Mesendoderm (in vitro differentiated cells): ENCODE measurements around the gene MGARP.
"Not testable (repeated sequence)": the region's sequence is repeated elsewhere in the genome, so short reads cannot be mapped to it uniquely, and the experiment has no call there.

ENCODE experiments used
- DNase-seq: peaks from one replicate; pipeline ENCODE4 v3.0.0; 2013
- H2AK5ac ChIP-seq: 2 replicates; pipeline ENCODE4 v1.6.1; 2013; ENCODE audit warnings: low read length, inconsistent platforms
- H2BK120ac ChIP-seq: 2 replicates; pipeline ENCODE4 v1.6.1; 2013; ENCODE audit warnings: low read depth, mild to moderate bottlenecking, low read length, moderate library complexity, mixed read lengths
- H2BK15ac ChIP-seq: replicated peaks from 2 replicates; pipeline ENCODE4 v1.6.1; 2013; ENCODE audit warnings: low read depth, mild to moderate bottlenecking, moderate library complexity
- H2BK5ac ChIP-seq: 2 replicates; pipeline ENCODE4 v1.6.1; 2013; ENCODE audit warnings: low read length, inconsistent platforms
- H3K18ac ChIP-seq: 2 replicates; pipeline ENCODE4 v1.6.1; 2013; ENCODE audit warnings: mild to moderate bottlenecking, low read length, mixed read lengths
- H3K23ac ChIP-seq: one replicate; pipeline ENCODE4 v1.6.1; 2013; ENCODE audit warnings: low read length
- H3K27ac ChIP-seq: 2 replicates; pipeline ENCODE4 v1.5.1; 2013; ENCODE audit warnings: low read depth, mild to moderate bottlenecking, inconsistent platforms, low read length, moderate library complexity
- H3K27me3 ChIP-seq: 2 replicates; pipeline ENCODE4 v1.6.1; 2013; ENCODE audit warnings: low read length, control low read depth, mild to moderate bottlenecking, inconsistent platforms; ENCODE audit not compliant: insufficient read depth, poor library complexity
- H3K36me3 ChIP-seq: 2 replicates; pipeline ENCODE4 v1.6.1; 2013; ENCODE audit warnings: low read length, inconsistent platforms; ENCODE audit not compliant: control insufficient read depth, insufficient read depth
- H3K4ac ChIP-seq: one replicate; pipeline ENCODE4 v1.6.1; 2013; ENCODE audit warnings: low read depth, mild to moderate bottlenecking, low read length, moderate library complexity
- H3K4me1 ChIP-seq: 2 replicates; pipeline ENCODE4 v1.6.1; 2013; ENCODE audit warnings: low read depth, low read length, inconsistent platforms; ENCODE audit not compliant: control insufficient read depth
- H3K4me2 ChIP-seq: 2 replicates; pipeline ENCODE4 v1.6.1; 2013; ENCODE audit warnings: low read length
- H3K4me3 ChIP-seq: 2 replicates; pipeline ENCODE4 v1.5.1; 2013; ENCODE audit warnings: mild to moderate bottlenecking, low read length
- H3K56ac ChIP-seq: one replicate; pipeline ENCODE4 v1.6.1; 2013; ENCODE audit warnings: low read length
- H3K79me1 ChIP-seq: 2 replicates; pipeline ENCODE4 v1.6.1; 2013; ENCODE audit warnings: low read length, inconsistent platforms
- H3K79me2 ChIP-seq: 2 replicates; pipeline ENCODE4 v1.6.1; 2013; ENCODE audit warnings: mild to moderate bottlenecking, low read length; ENCODE audit not compliant: control insufficient read depth, insufficient read depth
- H3K9ac ChIP-seq: 2 replicates; pipeline ENCODE4 v1.6.1; 2013; ENCODE audit warnings: low read length, inconsistent platforms
- H4K5ac ChIP-seq: one replicate; pipeline ENCODE4 v1.6.1; 2013; ENCODE audit warnings: low read length
- H4K8ac ChIP-seq: one replicate; pipeline ENCODE4 v1.6.1; 2013; ENCODE audit warnings: low read depth, mild to moderate bottlenecking, control low read depth, low read length, moderate library complexity
- WGBS: extraction: QIAGEN DNeasy Blood & Tissue Kit; methylation state at CpG from one replicate; pipeline ENCODE4 v1.1.7; 2013; ENCODE audit warnings: low lambda C conversion rate, missing lambda C conversion rate; ENCODE audit not compliant: insufficient coverage; ENCODE audit errors: extremely low coverage; 5-methylcytosine and 5-hydroxymethylcytosine counted together

Gene MGARP

GRCh38 chr4:139319571-139319970 is 39.5 kb upstream of the MGARP start:
- Histone ChIP-seq H2BK120ac (no peak overlapping the region), H3K4me2 (no peak overlapping the region), H3K56ac (no peak overlapping the region), H2BK5ac (no peak overlapping the region), H3K4me1 (peaks cover 3% of the 10 kb centered on the region), H3K23ac (no peak overlapping the region), H3K4me3 (no peak overlapping the region), H3K9ac (no peak overlapping the region), H3K79me1 (peaks cover 1% of the 10 kb centered on the region), H3K27ac (no peak overlapping the region), H3K18ac (no peak overlapping the region), H3K79me2 (peaks cover 79% of the 10 kb centered on the region), H3K27me3 (no peaks in the 10 kb centered on the region), H2AK5ac (no peak overlapping the region), H2BK15ac (no peak overlapping the region), H3K36me3 (no peaks in the 10 kb centered on the region), H4K8ac (no peak overlapping the region), H4K5ac (no peak overlapping the region), H3K4ac (no peak overlapping the region)
- WGBS = no CpG with 5 or more reads among the region's 1 CpG
- no peak for DNase-seq

DNA sequence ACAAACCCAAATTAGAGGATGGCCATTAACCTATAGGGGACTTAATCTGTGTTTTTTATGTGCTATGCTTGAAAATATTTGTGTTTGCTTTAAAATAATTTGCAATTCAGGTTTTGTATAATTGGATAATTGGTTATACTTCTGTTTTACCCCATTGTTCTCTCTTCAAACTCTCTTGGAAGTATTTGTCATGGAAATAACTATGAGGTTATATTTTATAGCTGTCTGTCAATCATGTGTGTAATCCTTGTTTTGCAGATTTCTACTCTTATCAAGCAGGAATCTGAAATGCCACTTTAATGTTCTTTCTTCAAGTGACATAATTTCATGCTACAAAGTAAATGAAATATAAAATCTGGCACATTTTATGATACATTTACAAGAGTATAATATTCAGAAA is 37.6 kb upstream of the MGARP start:
- no peak overlapping the region for H2BK15ac ChIP-seq
- no peak overlapping the region for H3K9ac ChIP-seq
- no peak overlapping the region for H2BK120ac ChIP-seq
- no peak overlapping the region for H3K4me2 ChIP-seq
- H3K4me1 ChIP-seq = peaks cover 3% of the 10 kb centered on the region
- no peak overlapping the region for H4K8ac ChIP-seq
- no peaks in the 10 kb centered on the region for H3K27me3 ChIP-seq
- H3K4ac ChIP-seq = no peak overlapping the region
- DNase-seq = no peak
- H3K18ac ChIP-seq = no peak overlapping the region
- no peak overlapping the region for H2BK5ac ChIP-seq
- H3K79me1 ChIP-seq = peaks cover 1% of the 10 kb centered on the region
- peaks cover 77% of the 10 kb centered on the region for H3K79me2 ChIP-seq
- H2AK5ac ChIP-seq = no peak overlapping the region
- H4K5ac ChIP-seq = no peak overlapping the region
- H3K27ac ChIP-seq = no peak overlapping the region
- no peak overlapping the region for H3K23ac ChIP-seq
- no peak overlapping the region for H3K4me3 ChIP-seq
- H3K56ac ChIP-seq = no peak overlapping the region
- H3K36me3 ChIP-seq = no peaks in the 10 kb centered on the region

DNA sequence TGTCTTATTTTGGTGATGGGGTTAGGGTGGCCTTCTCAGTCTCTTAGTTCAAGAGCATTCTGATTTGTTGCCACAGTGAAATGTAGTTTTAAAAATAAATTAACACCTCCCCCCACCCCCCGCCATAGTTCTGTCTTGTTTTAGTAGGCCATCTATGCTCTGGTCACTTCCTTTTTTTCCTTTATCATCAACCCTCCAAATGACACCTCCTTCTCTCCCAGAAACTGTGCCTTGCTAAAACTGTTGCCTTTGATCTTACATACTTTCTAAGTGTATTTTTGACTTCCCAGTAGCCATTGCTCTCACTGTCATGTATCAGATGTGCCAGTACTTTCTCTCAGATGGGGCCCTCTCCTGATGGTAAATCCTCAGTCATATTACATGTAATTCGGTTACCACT is 36.7 kb upstream of the MGARP start:
- H3K36me3 ChIP-seq = no peaks in the 10 kb centered on the region
- no peak overlapping the region for H3K4ac ChIP-seq
- no peak overlapping the region for H4K8ac ChIP-seq
- DNase-seq = no peak
- no peak overlapping the region for H3K4me2 ChIP-seq
- no peak overlapping the region for H2AK5ac ChIP-seq
- no peak overlapping the region for H3K56ac ChIP-seq
- H3K4me3 ChIP-seq = no peak overlapping the region
- H3K23ac ChIP-seq = no peak overlapping the region
- H3K79me2 ChIP-seq = peaks cover 78% of the 10 kb centered on the region
- H2BK15ac ChIP-seq = no peak overlapping the region
- H2BK5ac ChIP-seq = no peak overlapping the region
- no peak overlapping the region for H3K27ac ChIP-seq
- no peak overlapping the region for H2BK120ac ChIP-seq
- peaks cover 1% of the 10 kb centered on the region for H3K79me1 ChIP-seq
- no peak overlapping the region for H3K18ac ChIP-seq
- peaks cover 3% of the 10 kb centered on the region for H3K4me1 ChIP-seq
- no CpG with 5 or more reads among the region's 2 CpGs for WGBS
- H4K5ac ChIP-seq = no peak overlapping the region
- no peak overlapping the region for H3K9ac ChIP-seq
- no peaks in the 10 kb centered on the region for H3K27me3 ChIP-seq

DNA sequence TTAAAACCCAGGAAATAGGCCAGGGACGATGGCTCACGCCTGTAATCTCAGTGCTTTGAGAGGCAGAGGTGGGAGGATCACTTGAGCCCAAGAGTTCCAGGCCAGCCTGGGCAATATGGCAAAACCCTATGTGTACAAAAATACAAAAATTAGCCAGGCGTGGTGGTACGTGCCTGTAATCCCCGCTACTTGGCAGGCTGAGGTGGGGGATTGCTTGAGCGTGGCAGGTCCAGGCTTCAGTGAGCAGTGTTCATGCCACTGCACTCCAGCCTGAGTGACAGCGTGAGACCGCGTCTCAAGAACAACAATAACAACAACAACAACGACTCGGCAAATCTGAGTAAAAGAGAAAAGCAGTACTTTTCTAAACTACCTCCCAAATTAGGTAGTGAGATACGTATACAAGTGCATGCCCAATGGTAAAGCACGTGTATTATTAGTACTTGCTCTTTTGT is 35.2 kb upstream of the MGARP start:
- peaks cover 3% of the 10 kb centered on the region for H3K4me1 ChIP-seq
- H3K79me1 ChIP-seq = peaks cover 1% of the 10 kb centered on the region
- H4K8ac ChIP-seq = no peak overlapping the region
- no peak overlapping the region for H3K4ac ChIP-seq
- H2BK5ac ChIP-seq = no peak overlapping the region
- H3K23ac ChIP-seq = peak overlapping the region; percentile 72
- no peak overlapping the region for H2AK5ac ChIP-seq
- no peak overlapping the region for H3K9ac ChIP-seq
- H2BK15ac ChIP-seq = no peak overlapping the region
- no peak overlapping the region for H3K27ac ChIP-seq
- WGBS = no CpG with 5 or more reads among the region's 13 CpGs
- no peak overlapping the region for H4K5ac ChIP-seq
- H3K18ac ChIP-seq = peak overlapping the region; percentile 2
- no peak overlapping the region for H3K4me3 ChIP-seq
- no peaks in the 10 kb centered on the region for H3K36me3 ChIP-seq
- H3K79me2 ChIP-seq = peaks cover 78% of the 10 kb centered on the region
- peak overlapping the region; percentile 73 for H3K56ac ChIP-seq
- no peak overlapping the region for H3K4me2 ChIP-seq
- no peaks in the 10 kb centered on the region for H3K27me3 ChIP-seq
- DNase-seq = peak; percentile 45
- no peak overlapping the region for H2BK120ac ChIP-seq

- Histone ChIP-seq H2AK5ac (no peak overlapping the region), H2BK15ac (no peak overlapping the region), H3K27ac (no peak overlapping the region), H3K4me2 (no peak overlapping the region), H3K4me3 (no peak overlapping the region), H2BK120ac (no peak overlapping the region), H3K9ac (no peak overlapping the region), H3K4ac (no peak overlapping the region), H4K8ac (no peak overlapping the region), H2BK5ac (no peak overlapping the region), H3K56ac (no peak overlapping the region), H3K36me3 (no peaks in the 10 kb centered on the region), H4K5ac (no peak overlapping the region), H3K27me3 (no peaks in the 10 kb centered on the region), H3K4me1 (peaks cover 3% of the 10 kb centered on the region), H3K23ac (no peak overlapping the region), H3K79me2 (peaks cover 75% of the 10 kb centered on the region), H3K18ac (no peak overlapping the region), H3K79me1 (peaks cover 1% of the 10 kb centered on the region)
- peak; percentile 66 for DNase-seq
- WGBS = no CpG with 5 or more reads among the region's 4 CpGs
These were observed 34.2 kb upstream of the MGARP start for GRCh38 chr4:139314047-139314800.

DNA sequence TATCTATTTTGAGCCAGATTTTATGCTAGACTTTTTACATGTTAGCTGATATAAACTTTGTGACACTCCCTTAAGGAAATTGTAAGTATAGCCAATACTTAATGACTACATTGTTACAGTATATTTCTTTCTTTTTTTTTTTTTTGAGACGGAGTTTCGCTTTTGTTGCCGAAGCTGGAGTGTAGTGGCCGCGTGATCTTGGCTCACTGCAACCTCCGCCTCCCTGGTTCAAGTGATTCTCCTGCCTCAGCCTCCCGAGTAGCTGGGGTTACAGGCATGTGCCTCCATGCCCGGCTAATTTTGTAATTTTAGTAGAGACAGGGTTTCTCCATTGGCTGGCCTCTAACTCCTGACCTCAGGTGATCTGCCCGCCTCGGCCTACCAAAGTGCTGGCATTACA is 33.4 kb upstream of the MGARP start:
- H3K27me3 ChIP-seq, H3K23ac ChIP-seq, H3K18ac ChIP-seq, H3K79me1 ChIP-seq, H2BK5ac ChIP-seq, H3K36me3 ChIP-seq, H2AK5ac ChIP-seq, DNase-seq, H3K56ac ChIP-seq, H3K4ac ChIP-seq, H3K4me2 ChIP-seq, H2BK15ac ChIP-seq, H3K27ac ChIP-seq, H4K8ac ChIP-seq, H3K4me3 ChIP-seq, H3K9ac ChIP-seq, H3K4me1 ChIP-seq, H2BK120ac ChIP-seq, H4K5ac ChIP-seq: not testable (repeated sequence)
- peaks cover 74% of the 10 kb centered on the region for H3K79me2 ChIP-seq
- WGBS = no CpG with 5 or more reads among the region's 10 CpGs
